ENCODE data around the gene TALDO1. TPM values are rescaled to one million over a fixed set of nuclear protein-coding genes. Genes with fewer than 3 reads are reported as not detected.

The TALDO1 gene
- total RNA-seq, 1 donor from 2014 or later, result 123 TPM

DNA sequence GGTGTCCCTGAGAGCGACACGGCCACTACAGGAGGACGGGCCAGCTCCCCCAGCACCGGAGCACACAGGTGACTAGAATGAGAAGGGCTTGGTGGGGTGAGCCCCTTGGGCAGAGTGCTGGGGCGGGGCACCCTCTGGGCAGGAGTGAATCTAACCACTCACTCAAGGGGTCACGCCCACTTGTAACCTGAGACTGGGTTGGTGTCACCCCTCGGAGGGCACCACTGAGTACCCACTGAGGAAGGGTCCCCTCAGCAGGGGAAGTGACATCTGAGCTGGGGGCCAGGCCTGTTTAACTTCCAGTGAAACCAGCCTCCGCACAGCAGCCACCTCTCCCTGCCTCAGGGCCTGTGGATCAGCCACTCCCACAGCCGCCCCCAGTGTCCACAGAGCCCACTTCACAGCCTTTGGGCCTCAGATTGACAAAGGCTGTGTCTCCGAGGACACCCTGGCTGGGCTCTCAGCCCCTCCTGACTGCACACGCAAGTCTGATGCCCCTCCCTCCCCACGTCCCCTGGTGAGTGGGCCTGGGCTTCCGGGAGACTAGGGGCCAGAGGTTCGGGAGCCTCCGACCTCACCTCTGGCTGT is 24.4 kb downstream of the TALDO1 start:
- Mint-ChIP-seq H3K27ac (ENCODE audit: unreplicated experiment) (no peak overlapping the region), H3K9me3 (ENCODE audit: unreplicated experiment) (no peaks in the 10 kb centered on the region), H3K4me1 (ENCODE audit: unreplicated experiment) (peaks cover 7% of the 10 kb centered on the region), H3K4me3 (ENCODE audit: unreplicated experiment) (no peak overlapping the region), H3K36me3 (ENCODE audit: low read depth, unreplicated experiment) (no peaks in the 10 kb centered on the region), H3K27me3 (ENCODE audit: unreplicated experiment) (peaks cover 6% of the 10 kb centered on the region)
- DNase-seq (ENCODE audit: low spot score), result no peak
- TF ChIP-seq, protein P1, sequence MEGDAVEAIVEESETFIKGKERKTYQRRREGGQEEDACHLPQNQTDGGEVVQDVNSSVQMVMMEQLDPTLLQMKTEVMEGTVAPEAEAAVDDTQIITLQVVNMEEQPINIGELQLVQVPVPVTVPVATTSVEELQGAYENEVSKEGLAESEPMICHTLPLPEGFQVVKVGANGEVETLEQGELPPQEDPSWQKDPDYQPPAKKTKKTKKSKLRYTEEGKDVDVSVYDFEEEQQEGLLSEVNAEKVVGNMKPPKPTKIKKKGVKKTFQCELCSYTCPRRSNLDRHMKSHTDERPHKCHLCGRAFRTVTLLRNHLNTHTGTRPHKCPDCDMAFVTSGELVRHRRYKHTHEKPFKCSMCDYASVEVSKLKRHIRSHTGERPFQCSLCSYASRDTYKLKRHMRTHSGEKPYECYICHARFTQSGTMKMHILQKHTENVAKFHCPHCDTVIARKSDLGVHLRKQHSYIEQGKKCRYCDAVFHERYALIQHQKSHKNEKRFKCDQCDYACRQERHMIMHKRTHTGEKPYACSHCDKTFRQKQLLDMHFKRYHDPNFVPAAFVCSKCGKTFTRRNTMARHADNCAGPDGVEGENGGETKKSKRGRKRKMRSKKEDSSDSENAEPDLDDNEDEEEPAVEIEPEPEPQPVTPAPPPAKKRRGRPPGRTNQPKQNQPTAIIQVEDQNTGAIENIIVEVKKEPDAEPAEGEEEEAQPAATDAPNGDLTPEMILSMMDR (IDR thresholded peaks at IDR 0.05; ENCODE audit: unreplicated experiment), result no peak

DNA sequence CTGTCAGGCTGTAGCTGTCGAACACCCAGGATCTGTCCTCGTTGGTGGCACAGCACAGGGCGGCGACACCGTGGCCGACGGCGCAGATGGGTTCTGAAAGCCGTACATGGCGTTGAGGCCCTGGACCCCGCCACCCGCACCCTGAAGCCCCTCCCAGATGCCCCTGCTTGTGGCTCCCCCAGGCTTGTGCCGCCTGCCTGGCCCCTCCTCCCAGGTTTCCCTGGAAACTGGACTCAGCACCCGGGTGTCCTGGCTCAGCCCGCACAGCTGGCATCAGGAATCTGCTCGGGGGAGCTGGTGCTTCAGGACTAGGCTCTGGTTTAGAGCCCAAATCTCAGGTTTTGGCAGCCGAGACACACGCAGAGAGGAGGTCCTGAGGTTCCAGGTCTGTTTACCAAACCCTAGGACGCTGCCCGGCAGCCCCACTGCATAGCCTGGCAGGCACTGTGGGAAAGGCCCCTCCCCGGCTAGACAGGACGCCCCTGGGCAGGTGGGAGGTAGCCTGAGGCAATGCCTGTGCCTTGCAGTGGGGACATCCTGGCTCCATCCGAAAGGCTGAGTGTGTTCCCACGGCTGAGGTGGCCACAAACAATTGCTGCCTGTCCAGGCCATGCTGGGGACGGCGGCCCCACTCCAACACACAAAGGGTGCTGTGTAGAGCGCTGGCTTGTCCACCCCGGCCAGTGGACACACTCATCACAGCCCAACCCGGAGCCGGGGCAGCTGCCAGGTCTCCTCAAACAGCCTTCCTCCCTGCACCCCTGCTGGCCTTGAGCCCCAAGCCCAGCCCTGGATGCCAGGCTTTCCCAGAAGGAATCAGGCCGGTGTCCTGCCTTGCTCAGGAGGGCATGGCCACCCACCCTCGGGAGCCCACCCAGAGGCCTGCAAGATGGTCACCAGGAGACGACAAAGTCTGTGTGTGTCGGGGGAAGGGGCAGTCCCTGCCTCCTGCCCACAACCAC is 25.4 kb downstream of the TALDO1 start:
- Mint-ChIP-seq H3K27ac (ENCODE audit: unreplicated experiment) (no peak overlapping the region), H3K4me3 (ENCODE audit: unreplicated experiment) (no peak overlapping the region), H3K27me3 (ENCODE audit: unreplicated experiment) (peaks cover 6% of the 10 kb centered on the region), H3K9me3 (ENCODE audit: unreplicated experiment) (no peaks in the 10 kb centered on the region), H3K36me3 (ENCODE audit: low read depth, unreplicated experiment) (no peaks in the 10 kb centered on the region), H3K4me1 (ENCODE audit: unreplicated experiment) (peaks cover 7% of the 10 kb centered on the region)
- no peak for DNase-seq (ENCODE audit: low spot score)
- TF ChIP-seq, protein P1 (IDR thresholded peaks at IDR 0.05; ENCODE audit: unreplicated experiment), result no peak

DNA sequence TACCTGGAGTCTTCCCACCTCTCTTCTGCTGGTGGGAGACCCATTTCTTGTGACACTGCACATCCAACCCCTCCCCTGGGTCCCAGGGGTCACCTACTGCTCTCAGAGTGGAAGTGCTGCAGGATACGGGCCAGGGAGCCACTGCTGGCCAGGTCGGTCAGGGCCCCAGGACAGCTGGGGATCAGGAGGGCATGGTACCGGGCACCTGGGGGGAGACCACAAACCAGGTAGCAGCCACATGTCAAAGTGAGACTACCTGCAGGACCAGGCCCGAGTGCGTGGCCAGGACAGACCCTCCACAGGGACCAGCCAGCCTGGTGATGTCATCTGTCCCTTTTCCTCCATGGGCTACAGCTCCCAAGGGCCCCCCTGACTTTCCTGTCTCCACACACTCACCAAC is 26.2 kb downstream of the TALDO1 start:
- DNase-seq (ENCODE audit: low spot score), result no peak
- Mint-ChIP-seq H3K9me3 (ENCODE audit: unreplicated experiment) (no peaks in the 10 kb centered on the region), H3K27me3 (ENCODE audit: unreplicated experiment) (peaks cover 6% of the 10 kb centered on the region), H3K4me1 (ENCODE audit: unreplicated experiment) (peaks cover 7% of the 10 kb centered on the region), H3K4me3 (ENCODE audit: unreplicated experiment) (no peak overlapping the region), H3K27ac (ENCODE audit: unreplicated experiment) (no peak overlapping the region), H3K36me3 (ENCODE audit: low read depth, unreplicated experiment) (no peaks in the 10 kb centered on the region)
- TF ChIP-seq, protein P1 (IDR thresholded peaks at IDR 0.05; ENCODE audit: unreplicated experiment), result no peak

DNA sequence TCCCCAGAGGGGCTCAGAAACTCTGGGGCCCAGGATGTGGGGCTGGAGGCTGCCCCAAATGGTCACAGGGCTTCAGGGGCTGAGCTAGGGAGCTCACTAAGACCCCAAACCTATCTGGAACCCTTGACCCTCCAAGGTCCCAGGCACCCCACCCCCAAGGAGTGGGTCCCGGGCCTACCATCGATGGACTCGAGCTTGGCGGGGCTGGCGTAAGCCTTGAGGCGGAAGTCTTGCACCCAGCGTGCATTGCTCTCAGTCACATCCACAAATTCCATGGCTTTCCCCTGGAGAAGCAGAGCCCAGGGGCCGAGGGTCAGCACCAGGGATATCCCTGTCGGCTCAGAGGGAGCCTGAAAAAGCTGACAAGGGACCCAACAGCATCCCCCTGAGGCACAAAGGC is 26.6 kb downstream of the TALDO1 start:
- H3K36me3 Mint-ChIP-seq (ENCODE audit: low read depth, unreplicated experiment), result no peaks in the 10 kb centered on the region
- peaks cover 7% of the 10 kb centered on the region for H3K4me1 Mint-ChIP-seq (ENCODE audit: unreplicated experiment)
- no peak overlapping the region for H3K27ac Mint-ChIP-seq (ENCODE audit: unreplicated experiment)
- H3K9me3 Mint-ChIP-seq (ENCODE audit: unreplicated experiment), result no peaks in the 10 kb centered on the region
- peaks cover 6% of the 10 kb centered on the region for H3K27me3 Mint-ChIP-seq (ENCODE audit: unreplicated experiment)
- no peak for DNase-seq (ENCODE audit: low spot score)
- TF ChIP-seq, protein P1 (IDR thresholded peaks at IDR 0.05; ENCODE audit: unreplicated experiment), result no peak
- H3K4me3 Mint-ChIP-seq (ENCODE audit: unreplicated experiment), result no peak overlapping the region

Measured in endothelial cell (in vitro differentiated cells).